HCT116 (cell line): ENCODE results near the gene ACP7. TPM values are rescaled to one million over a fixed set of nuclear protein-coding genes. Genes with fewer than 3 reads are reported as not detected.

Experiments used
- ATAC-seq: fragments of 200-7000 bp; cut with Tn5 transposase; 2 replicates; pipeline ENCODE4 v1.9.1; 2020; ENCODE audit warnings: mild to moderate bottlenecking, moderate library complexity
- BruUV-seq: library from RNA; stranded (reverse); fragments of 400-500 nt; replicated peaks from 2 replicates; lab custom pipeline; 2021; lab: Mats Ljungman, UMichigan
- CTCF ChIA-PET: fragments of 300-600 bp; sonication (Branson Sonifier 250); formaldehyde crosslinking; loops from one replicate; lab custom pipeline; 2021; ENCODE audit warnings: antibody characterized with exemption; lab: Charles Lee
- POLR2A ChIA-PET: fragments of 300-600, 350-600 bp; sonication (Branson Sonifier 250); formaldehyde crosslinking; loops from one replicate; lab custom pipeline; 2021; ENCODE audit warnings: antibody characterized with exemption; lab: Charles Lee
- RAD21 ChIA-PET, 2 experiments: fragments of 300-600 bp; sonication (Branson Sonifier 250); formaldehyde crosslinking; loops; one replicate each; lab custom pipeline; 2023; ENCODE audit warnings: low total read pairs in 2 of 2; ENCODE audit not compliant: uncharacterized antibody in 2 of 2, unreplicated experiment in 2 of 2, low non-redundant PET in 1 of 2; lab: Charles Lee
- DNase-seq: peaks from one replicate; pipeline ENCODE4 v3.0.0-alpha.2; 2010; ENCODE audit warnings: low read depth, low spot score
- H2AFZ ChIP-seq: fragments of 200-600 bp; shearing (Covaris generic), sonication (generic); 2 replicates; pipeline ENCODE4 v1.6.1; 2017; ENCODE audit warnings: low read depth, mixed run types, mixed read lengths, antibody characterized with exemption, low read length; ENCODE audit not compliant: poor library complexity, severe bottlenecking
- H3K27ac ChIP-seq: 2 replicates; pipeline ENCODE4 v1.5.1; 2012; ENCODE audit warnings: low read depth, low read length
- H3K27me3 ChIP-seq: fragments of 200-600 bp; sonication (generic); 2 replicates; pipeline ENCODE4 v1.6.1; 2016; ENCODE audit warnings: mixed run types, low read length, mixed read lengths; ENCODE audit not compliant: insufficient read depth
- H3K36me3 ChIP-seq, 2 experiments: fragments of 200-500 bp in 1 of 2; fragments of 200-600 bp in 1 of 2; sonication (Bioruptor generic) in 1 of 2; sonication (generic) in 1 of 2; 2 replicates each; pipeline versions ENCODE4 v1.5.1 to v1.6.1; 2014 to 2016; ENCODE audit warnings: low read length in 2 of 2, inconsistent platforms in 1 of 2, mixed read lengths in 1 of 2, mixed run types in 1 of 2; ENCODE audit not compliant: insufficient read depth in 2 of 2, control insufficient read depth in 1 of 2
- H3K4me1 ChIP-seq, 2 experiments: fragments of 200-600 bp in 1 of 2; sonication (generic) in 1 of 2; 2 replicates each; pipeline versions ENCODE4 v1.5.1 to v1.6.1; 2012 to 2017; ENCODE audit warnings: low read length in 2 of 2, inconsistent platforms in 1 of 2, mild to moderate bottlenecking in 1 of 2, mixed read lengths in 1 of 2, mixed run types in 1 of 2, moderate library complexity in 1 of 2; ENCODE audit not compliant: insufficient read depth in 2 of 2, control insufficient read depth in 1 of 2
- H3K4me2 ChIP-seq: fragments of 200-600 bp; sonication (generic); 2 replicates; pipeline ENCODE4 v1.6.1; 2017; ENCODE audit warnings: mixed run types, low read length, mixed read lengths
- H3K4me3 ChIP-seq, 2 experiments: fragments of 200-600 bp in 1 of 2; sonication (generic) in 1 of 2; replicated peaks in 1 of 2; 2 replicates each; pipeline ENCODE4 v1.5.1; 2011 to 2016; ENCODE audit warnings: low read length in 2 of 2, control low read depth in 1 of 2, low read depth in 1 of 2, mild to moderate bottlenecking in 1 of 2, mixed read lengths in 1 of 2, mixed run types in 1 of 2
- H3K79me2 ChIP-seq: fragments of 200-600 bp; sonication (generic); 2 replicates; pipeline ENCODE4 v1.6.1; 2017; ENCODE audit warnings: mild to moderate bottlenecking, mixed run types, low read length, moderate library complexity, mixed read lengths; ENCODE audit not compliant: insufficient read depth
- H3K9ac ChIP-seq: fragments of 200-600 bp; sonication (generic); 2 replicates; pipeline ENCODE4 v1.6.1; 2016; ENCODE audit warnings: low read length, mixed read lengths
- H3K9me2 ChIP-seq: fragments of 200-600 bp; sonication (generic), shearing (Covaris generic); 2 replicates; pipeline ENCODE4 v1.6.1; 2017; ENCODE audit warnings: mixed run types, mild to moderate bottlenecking, moderate library complexity; ENCODE audit not compliant: insufficient read depth
- H3K9me3 ChIP-seq, 2 experiments: fragments of 200-500 bp in 1 of 2; fragments of 200-600 bp in 1 of 2; sonication (Bioruptor generic) in 1 of 2; sonication (generic) in 1 of 2; 2 replicates each; pipeline ENCODE4 v1.6.1; 2014 to 2017; ENCODE audit warnings: low read length in 2 of 2, mixed read lengths in 2 of 2, inconsistent platforms in 1 of 2, low read depth in 1 of 2, mild to moderate bottlenecking in 1 of 2, mixed run types in 1 of 2, moderate library complexity in 1 of 2; ENCODE audit not compliant: control insufficient read depth in 1 of 2, insufficient read depth in 1 of 2
- H4K20me1 ChIP-seq: fragments of 200-600 bp; sonication (generic), shearing (Covaris generic); 2 replicates; pipeline ENCODE4 v1.6.1; 2017; ENCODE audit warnings: mixed run types, mild to moderate bottlenecking, moderate library complexity; ENCODE audit not compliant: insufficient read depth
- CBX3 ChIP-seq: IDR thresholded peaks from 2 replicates; pipeline ENCODE4 v1.6.1; 2012; ENCODE audit warnings: low read depth
- EZH2 ChIP-seq: fragments of 200-600 bp; sonication (generic); IDR thresholded peaks from 2 replicates; pipeline ENCODE4 v1.6.1; 2017; ENCODE audit warnings: antibody characterized with exemption, mixed run types
- JUND ChIP-seq: IDR thresholded peaks from 2 replicates; pipeline ENCODE4 v1.6.1; 2012
- POLR2A ChIP-seq: IDR thresholded peaks from 2 replicates; pipeline ENCODE4 v1.7.0; 2011; ENCODE audit warnings: borderline replicate concordance; ENCODE audit not compliant: insufficient read depth, insufficient read length; ENCODE audit errors: extremely low read depth
- SIN3A ChIP-seq: IDR thresholded peaks from 2 replicates; pipeline ENCODE4 v1.6.1; 2012; ENCODE audit warnings: low read depth
- SRF ChIP-seq: IDR thresholded peaks from 2 replicates; pipeline ENCODE4 v1.6.1; 2012; ENCODE audit warnings: low read depth
- ZFX ChIP-seq: fragments of 450-650 bp; IDR thresholded peaks from 2 replicates; pipeline ENCODE4 v1.6.1; 2017
- ZNF274 ChIP-seq: fragments of 200-500 bp; sonication (Bioruptor generic); IDR thresholded peaks from 2 replicates; pipeline ENCODE4 v1.6.1; 2014; ENCODE audit warnings: mild to moderate bottlenecking, low read depth, low read length, inconsistent platforms
- intact Hi-C: fragments of 100-400 bp; cut with micrococcal nuclease; formaldehyde crosslinking; loops from 2 replicates; pipeline ENCODE4 v1.10.0; 2022
- total RNA-seq: library from RNA; stranded (reverse); gene quantifications from one replicate; pipeline ENCODE4 v1.2.1, GENCODE V29; 2021; ENCODE audit not compliant: unreplicated experiment
- TF ChIP-seq, protein P1 (sequence below): IDR thresholded peaks from 2 replicates; pipeline ENCODE4 v1.6.1; 2012; ENCODE audit warnings: low read depth
- TF ChIP-seq, protein P2 (sequence below): IDR thresholded peaks from 2 replicates; pipeline ENCODE4 v1.6.1; 2012
- TF ChIP-seq, protein P3 (sequence below): IDR thresholded peaks from 2 replicates; pipeline ENCODE4 v1.6.1; 2011; ENCODE audit warnings: mild to moderate bottlenecking, low read length, moderate library complexity; ENCODE audit not compliant: insufficient replicate concordance; ENCODE audit errors: extremely low read depth
- TF ChIP-seq, protein P4 (sequence below), 3 experiments: fragments of 200-600 bp in 1 of 3; sonication (generic) in 1 of 3; IDR thresholded peaks in 2 of 3; conservative IDR thresholded peaks in 1 of 3; 2 replicates each; pipeline ENCODE4 v1.5.1; 2012 to 2017; ENCODE audit warnings: low read depth in 2 of 3, low read length in 2 of 3, antibody characterized with exemption in 1 of 3, borderline replicate concordance in 1 of 3, control low read depth in 1 of 3, mild to moderate bottlenecking in 1 of 3, mixed read lengths in 1 of 3, mixed run types in 1 of 3, moderate library complexity in 1 of 3; ENCODE audit not compliant: insufficient read depth in 1 of 3

Gene ACP7
- total RNA-seq, 1 experiment from 2014 or later, result 4.7 TPM

DNA sequence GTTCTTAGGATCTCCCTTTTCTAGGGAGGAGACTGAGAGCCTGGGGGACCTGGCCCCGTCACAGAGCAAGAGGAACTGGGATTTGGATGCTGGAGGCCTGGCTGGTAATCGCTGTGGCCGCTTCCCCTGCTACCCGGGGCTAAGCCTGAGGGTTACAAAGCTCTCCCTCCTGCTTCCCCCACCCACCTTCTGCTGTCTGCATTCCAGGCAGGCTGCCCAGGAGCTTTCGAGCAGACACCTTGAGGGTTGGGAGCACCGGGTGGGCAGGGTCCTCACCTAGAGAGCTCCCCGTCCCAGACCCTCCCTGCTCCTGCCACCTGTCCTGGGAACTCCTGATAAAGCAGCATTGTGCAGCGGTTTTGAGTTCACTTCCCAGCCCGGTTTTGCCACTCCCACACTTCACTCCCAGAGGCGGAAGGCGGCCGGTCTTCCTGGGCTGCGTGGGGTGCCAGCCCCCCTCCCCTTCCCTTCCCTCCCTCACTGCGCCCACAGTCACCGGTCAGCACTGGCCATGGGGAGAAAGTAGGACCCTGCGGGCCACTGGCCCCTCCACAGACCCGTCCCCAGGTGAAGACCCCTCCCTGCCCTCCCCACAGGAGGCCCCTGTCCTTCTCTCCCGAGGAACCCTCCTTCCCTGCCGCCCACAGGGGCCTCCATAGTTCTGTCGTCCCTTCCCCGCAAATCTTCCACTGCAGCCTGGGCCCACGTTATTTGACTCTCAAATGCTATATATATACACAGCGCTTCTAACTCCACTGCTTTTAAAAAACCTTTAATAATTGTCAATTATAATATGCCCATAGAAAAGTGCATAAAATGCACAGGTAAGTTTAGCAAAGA lies 49.5 kb downstream of the ACP7 start (continued):
- TF ChIP-seq, protein P1, sequence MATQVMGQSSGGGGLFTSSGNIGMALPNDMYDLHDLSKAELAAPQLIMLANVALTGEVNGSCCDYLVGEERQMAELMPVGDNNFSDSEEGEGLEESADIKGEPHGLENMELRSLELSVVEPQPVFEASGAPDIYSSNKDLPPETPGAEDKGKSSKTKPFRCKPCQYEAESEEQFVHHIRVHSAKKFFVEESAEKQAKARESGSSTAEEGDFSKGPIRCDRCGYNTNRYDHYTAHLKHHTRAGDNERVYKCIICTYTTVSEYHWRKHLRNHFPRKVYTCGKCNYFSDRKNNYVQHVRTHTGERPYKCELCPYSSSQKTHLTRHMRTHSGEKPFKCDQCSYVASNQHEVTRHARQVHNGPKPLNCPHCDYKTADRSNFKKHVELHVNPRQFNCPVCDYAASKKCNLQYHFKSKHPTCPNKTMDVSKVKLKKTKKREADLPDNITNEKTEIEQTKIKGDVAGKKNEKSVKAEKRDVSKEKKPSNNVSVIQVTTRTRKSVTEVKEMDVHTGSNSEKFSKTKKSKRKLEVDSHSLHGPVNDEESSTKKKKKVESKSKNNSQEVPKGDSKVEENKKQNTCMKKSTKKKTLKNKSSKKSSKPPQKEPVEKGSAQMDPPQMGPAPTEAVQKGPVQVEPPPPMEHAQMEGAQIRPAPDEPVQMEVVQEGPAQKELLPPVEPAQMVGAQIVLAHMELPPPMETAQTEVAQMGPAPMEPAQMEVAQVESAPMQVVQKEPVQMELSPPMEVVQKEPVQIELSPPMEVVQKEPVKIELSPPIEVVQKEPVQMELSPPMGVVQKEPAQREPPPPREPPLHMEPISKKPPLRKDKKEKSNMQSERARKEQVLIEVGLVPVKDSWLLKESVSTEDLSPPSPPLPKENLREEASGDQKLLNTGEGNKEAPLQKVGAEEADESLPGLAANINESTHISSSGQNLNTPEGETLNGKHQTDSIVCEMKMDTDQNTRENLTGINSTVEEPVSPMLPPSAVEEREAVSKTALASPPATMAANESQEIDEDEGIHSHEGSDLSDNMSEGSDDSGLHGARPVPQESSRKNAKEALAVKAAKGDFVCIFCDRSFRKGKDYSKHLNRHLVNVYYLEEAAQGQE, result no peak

DNA sequence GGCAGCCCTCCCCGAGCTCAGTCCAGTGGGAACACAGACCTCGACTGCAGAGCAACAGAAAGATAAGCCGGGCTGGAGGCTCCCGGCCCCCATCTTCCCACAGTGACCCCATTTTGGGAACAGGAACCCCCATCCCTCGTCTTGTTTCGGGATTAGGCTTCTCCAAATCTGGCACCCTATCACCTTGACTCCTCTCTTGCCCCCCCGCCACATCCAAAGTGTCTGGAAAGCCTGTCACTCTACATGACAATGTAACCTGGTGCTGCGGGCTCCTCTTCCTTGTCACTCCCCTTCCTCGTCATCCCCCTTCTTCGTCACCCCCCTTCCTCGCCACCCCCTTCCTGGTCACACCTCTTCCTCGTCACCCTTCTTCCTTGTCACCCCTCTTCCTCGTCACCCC lies 51.5 kb downstream of the ACP7 start:
- Histone ChIP-seq H4K20me1 (no peaks in the 10 kb centered on the region), H3K9me2 (no peaks in the 10 kb centered on the region), H3K27me3 (no peaks in the 10 kb centered on the region), H3K9me3 (no peaks in the 10 kb centered on the region), H3K79me2 (peaks cover 98% of the 10 kb centered on the region), H3K9ac (no peak overlapping the region), H3K36me3 (no peaks in the 10 kb centered on the region), H3K4me2 (no peak overlapping the region; the same call in 1 of the 2 replicates), H2AFZ (no peak overlapping the region), H3K4me3 (no peak overlapping the region), H3K27ac (no peak overlapping the region), H3K4me1 (peaks cover 11 to 18% of the 10 kb centered on the region in 2 experiments)
- intact Hi-C loops, result no loop called here
- ChIA-PET RAD21 (no interaction called here), POLR2A (no interaction called here), CTCF (no interaction called here)
- DNase-seq (no peak), ATAC-seq (no peak)
- no TSS peak for BruUV-seq
- TF ChIP-seq ZFX (no peak), CBX3 (no peak), SIN3A (no peak), JUND (no peak), SRF (no peak), POLR2A (no peak), EZH2 (no peak), ZNF274 (no peak)
- TF ChIP-seq, protein P1, result no peak
- TF ChIP-seq, protein P2, sequence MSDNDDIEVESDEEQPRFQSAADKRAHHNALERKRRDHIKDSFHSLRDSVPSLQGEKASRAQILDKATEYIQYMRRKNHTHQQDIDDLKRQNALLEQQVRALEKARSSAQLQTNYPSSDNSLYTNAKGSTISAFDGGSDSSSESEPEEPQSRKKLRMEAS, result no peak
- TF ChIP-seq, protein P3, sequence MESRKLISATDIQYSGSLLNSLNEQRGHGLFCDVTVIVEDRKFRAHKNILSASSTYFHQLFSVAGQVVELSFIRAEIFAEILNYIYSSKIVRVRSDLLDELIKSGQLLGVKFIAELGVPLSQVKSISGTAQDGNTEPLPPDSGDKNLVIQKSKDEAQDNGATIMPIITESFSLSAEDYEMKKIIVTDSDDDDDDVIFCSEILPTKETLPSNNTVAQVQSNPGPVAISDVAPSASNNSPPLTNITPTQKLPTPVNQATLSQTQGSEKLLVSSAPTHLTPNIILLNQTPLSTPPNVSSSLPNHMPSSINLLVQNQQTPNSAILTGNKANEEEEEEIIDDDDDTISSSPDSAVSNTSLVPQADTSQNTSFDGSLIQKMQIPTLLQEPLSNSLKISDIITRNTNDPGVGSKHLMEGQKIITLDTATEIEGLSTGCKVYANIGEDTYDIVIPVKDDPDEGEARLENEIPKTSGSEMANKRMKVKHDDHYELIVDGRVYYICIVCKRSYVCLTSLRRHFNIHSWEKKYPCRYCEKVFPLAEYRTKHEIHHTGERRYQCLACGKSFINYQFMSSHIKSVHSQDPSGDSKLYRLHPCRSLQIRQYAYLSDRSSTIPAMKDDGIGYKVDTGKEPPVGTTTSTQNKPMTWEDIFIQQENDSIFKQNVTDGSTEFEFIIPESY, result no peak
- TF ChIP-seq, protein P4, sequence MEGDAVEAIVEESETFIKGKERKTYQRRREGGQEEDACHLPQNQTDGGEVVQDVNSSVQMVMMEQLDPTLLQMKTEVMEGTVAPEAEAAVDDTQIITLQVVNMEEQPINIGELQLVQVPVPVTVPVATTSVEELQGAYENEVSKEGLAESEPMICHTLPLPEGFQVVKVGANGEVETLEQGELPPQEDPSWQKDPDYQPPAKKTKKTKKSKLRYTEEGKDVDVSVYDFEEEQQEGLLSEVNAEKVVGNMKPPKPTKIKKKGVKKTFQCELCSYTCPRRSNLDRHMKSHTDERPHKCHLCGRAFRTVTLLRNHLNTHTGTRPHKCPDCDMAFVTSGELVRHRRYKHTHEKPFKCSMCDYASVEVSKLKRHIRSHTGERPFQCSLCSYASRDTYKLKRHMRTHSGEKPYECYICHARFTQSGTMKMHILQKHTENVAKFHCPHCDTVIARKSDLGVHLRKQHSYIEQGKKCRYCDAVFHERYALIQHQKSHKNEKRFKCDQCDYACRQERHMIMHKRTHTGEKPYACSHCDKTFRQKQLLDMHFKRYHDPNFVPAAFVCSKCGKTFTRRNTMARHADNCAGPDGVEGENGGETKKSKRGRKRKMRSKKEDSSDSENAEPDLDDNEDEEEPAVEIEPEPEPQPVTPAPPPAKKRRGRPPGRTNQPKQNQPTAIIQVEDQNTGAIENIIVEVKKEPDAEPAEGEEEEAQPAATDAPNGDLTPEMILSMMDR (IDR thresholded peaks at IDR 0.05 in 2 of 3, conservative IDR thresholded peaks at IDR 0.05 in 1 of 3; ENCODE audit: borderline replicate concordance in 1 of 3, insufficient read depth in 1 of 3, low read depth in 2 of 3, low read length in 2 of 3), result no peak
